Measurements from ENCODE around the gene FER.
"Not testable (repeated sequence)": the region's sequence is repeated elsewhere in the genome, so short reads cannot be mapped to it uniquely, and the experiment has no call there.

FER gene

GRCh38 chr5:109052216-109052615 lies 304.5 kb downstream of the FER start:
- DNase-seq, result not testable (repeated sequence)

- no peak for DNase-seq
Measured at GRCh38 chr5:109053995-109054417, 306.3 kb downstream of the FER start.

DNA sequence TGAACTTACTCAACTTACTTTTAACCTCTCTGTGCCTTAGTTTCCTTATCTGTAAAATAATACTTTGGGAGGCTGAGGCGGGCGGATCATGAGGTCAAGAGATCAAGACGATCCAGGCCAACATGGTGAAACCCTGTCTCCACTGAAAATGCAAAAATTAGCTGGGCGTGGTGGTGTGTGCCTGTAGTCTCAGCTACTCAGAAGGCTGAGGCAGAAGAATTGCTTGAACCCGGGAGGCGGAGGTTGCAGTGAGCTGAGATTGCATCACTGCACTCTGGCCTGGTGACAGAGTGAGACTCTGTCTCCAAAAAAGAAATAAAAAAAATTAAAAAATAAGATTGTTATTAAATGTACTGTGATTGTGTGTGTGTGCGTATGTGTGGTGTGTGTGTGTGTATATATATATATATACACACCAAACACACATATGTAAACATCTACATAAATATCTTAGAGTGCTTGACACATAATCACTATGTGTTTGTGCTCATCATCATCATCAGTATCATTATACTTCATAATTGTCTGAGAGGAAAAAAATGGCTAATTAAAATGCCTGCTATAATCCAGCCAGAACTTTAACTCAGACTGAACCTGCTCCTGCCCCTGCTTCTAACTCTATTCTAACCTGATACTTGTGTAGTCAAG lies 312.8 kb downstream of the FER start:
- DNase-seq, result no peak

- DNase-seq, result no peak
Measured at GRCh38 chr5:109062664-109063063, 315.0 kb downstream of the FER start.

GRCh38 chr5:109063223-109063622 lies 315.5 kb downstream of the FER start:
- no peak for DNase-seq

- DNase-seq, result no peak
Measured at GRCh38 chr5:109076741-109077140, 329.0 kb downstream of the FER start.

DNA sequence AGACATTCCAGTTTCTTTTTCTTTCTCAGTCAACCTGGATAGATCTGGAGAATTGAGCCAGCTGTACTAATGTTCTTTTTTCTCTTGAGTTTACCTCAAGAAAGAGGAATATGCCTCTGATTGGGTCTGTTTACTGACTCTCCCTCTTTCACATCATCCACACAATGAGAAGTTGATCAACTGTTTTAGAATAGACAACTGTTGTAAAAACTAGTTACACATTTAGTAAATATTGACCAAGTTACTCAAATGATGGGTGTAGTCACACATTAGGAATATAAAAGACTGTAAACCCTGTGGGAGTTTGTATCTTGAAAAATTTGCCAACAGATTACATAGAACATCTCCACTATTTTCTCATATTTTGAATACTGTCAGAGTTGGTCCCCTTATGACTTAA lies 330.8 kb downstream of the FER start:
- DNase-seq, result no peak

DNA sequence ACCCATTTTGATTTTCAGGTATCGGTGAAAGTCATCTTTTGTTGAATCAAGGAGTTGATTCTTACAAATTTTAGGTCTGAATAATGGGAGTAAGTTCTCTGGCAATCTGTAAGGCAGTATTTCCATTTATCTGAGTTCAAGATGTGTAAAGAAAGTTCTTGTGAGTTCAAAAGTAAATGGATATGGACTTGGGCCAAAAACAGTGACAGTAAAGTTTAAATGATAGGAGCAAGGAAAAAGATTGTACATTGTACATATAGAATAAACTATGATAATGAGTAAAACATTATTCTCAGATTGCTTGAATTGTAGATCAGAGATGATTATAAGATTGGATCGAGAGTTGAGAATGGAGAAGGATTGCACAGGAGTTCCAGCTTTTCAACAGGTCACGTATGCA lies 332.8 kb downstream of the FER start:
- no peak for DNase-seq

GRCh38 chr5:109080896-109081295 lies 333.2 kb downstream of the FER start:
- no peak for DNase-seq

DNA sequence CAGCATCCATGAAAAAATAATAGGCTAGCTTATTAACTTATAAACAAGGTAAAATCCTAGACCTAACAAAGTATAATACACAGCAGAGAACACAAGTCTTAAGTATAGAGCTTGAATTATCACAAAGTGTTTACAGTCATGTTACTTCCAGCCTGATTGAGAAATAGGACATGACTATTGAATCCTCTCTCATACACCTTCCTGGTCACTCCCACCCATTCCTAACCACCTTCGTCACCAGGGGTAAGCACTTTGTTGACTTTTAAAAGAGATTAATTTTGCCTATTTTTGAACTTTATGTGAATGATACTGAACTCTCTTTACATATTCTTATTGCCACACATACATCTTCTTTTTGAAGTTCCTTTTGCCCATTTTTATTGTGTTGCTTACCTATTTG lies 336.2 kb downstream of the FER start:
- DNase-seq, result no peak

- no peak for DNase-seq
Measured at GRCh38 chr5:109089191-109089590, 341.5 kb downstream of the FER start.

DNA sequence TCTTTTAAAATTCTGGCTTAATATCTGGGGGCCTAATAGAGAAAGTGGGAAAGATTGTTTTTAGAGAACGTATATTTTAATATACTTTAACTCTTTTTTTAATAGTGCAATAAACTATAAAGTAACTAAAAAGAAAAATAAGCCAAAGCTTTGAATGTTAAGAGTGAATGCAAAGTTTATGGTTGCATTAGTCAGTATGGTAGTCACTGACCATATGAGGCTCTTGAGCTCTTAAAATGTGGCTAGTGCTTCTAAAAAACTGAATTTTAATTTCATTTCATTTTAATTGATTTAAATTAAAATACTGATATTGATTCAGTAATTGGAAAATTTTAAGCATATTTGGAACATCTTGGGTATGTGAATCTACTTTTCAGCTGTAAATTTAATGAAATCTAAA lies 351.4 kb downstream of the FER start:
- no peak for DNase-seq

GRCh38 chr5:109100971-109101370 lies 353.3 kb downstream of the FER start:
- no peak for DNase-seq

DNA sequence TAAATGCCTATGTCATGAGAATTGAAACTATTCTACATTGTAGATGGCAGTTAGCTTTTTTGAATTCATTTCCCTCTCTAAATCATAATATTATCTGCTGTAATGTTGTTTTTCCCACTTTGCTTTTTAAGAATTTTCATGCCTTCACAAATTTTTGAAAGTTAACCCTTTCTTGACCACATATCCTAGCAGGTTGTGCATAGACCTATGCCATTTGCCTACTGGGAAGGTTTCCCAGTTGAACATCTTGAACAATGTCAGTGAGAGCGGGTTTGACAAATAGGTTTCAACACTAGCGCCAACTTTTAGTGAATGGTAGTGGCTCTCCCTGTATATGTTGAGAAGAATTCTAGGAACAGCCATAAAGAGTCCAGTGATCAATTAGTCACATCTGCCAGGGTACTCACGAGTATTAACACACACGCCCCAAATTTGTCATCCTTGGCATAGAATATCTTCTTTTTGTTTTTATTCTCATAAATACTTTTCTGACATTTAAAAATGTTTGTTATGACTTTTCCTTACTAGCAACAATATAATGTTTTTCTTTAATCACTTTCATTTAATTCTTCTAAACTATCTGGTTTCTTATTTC lies 354.5 kb downstream of the FER start:
- no peak for DNase-seq

DNA sequence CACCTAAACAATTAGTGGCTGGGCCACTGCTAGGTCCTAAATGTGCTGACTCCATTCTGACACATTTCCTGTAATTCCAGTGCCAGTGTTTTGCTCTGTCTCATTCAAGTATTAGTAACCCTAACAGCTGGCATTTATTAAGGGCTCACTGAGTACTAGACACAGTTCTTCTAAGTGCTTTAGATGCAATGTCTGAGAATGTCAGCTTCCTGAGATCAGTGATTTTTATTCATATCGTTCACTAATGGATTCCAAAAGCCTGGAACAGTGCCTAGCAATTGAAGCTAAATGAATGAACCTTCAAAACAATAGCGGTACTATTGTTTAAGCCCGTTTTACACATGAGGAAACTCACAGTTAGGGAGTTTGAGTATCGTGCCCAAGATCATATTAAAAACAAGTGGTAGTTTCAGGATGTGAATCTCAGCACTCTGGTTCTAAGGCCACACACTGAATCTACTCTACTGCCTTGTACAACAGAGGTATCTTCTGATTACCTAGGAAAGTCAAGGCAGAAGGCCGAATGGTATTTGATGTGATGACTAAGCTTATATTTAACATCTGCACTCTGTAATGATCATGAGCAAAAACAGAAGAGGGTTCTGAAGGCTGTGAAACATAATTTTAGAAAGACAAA lies 358.1 kb downstream of the FER start:
- DNase-seq, result no peak

DNA sequence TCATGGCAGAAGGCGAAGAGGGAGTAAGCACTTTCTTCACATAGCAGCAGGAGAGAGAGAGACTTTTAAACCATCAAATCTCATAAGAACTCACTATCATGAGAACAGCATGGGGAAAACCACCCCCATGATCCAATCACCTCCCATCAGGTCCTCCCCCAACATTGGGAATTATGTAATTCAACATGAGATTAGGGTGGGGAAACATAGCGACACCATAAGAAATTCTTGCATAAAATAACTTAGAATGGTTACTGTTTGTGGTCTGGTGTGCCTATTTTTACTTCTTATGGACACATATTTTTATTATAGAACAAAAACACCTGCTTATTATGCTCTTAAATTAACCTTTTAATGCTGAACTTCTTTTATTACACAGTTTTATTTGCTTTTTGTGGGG lies 364.0 kb downstream of the FER start:
- no peak for DNase-seq

GRCh38 chr5:109113608-109114007 lies 365.9 kb downstream of the FER start:
- DNase-seq, result no peak

DNA sequence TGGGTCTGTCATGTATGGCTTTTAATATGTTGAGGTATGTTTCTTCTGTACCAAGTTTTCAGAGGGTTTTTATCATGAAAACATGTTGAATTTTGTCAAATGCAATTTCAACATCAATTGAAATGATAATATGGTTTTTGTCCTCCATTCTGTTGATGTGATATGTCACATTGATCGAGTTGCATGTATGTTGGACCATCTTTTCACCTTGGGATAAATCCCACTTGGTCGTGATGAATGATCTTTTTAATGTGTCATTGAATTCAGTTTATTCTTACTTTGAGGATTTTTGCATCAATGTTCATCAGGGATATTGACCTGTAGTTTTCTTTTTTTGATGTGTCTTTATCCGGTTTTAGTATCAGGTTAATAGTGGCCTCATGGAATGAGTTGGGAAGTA lies 373.5 kb downstream of the FER start:
- no peak for DNase-seq

- DNase-seq, result no peak
Measured at GRCh38 chr5:109125755-109126429, 378.2 kb downstream of the FER start.

- DNase-seq, result no peak
Measured at GRCh38 chr5:109126481-109126880, 378.8 kb downstream of the FER start.

GRCh38 chr5:109136906-109137305 lies 389.2 kb downstream of the FER start:
- no peak for DNase-seq

DNA sequence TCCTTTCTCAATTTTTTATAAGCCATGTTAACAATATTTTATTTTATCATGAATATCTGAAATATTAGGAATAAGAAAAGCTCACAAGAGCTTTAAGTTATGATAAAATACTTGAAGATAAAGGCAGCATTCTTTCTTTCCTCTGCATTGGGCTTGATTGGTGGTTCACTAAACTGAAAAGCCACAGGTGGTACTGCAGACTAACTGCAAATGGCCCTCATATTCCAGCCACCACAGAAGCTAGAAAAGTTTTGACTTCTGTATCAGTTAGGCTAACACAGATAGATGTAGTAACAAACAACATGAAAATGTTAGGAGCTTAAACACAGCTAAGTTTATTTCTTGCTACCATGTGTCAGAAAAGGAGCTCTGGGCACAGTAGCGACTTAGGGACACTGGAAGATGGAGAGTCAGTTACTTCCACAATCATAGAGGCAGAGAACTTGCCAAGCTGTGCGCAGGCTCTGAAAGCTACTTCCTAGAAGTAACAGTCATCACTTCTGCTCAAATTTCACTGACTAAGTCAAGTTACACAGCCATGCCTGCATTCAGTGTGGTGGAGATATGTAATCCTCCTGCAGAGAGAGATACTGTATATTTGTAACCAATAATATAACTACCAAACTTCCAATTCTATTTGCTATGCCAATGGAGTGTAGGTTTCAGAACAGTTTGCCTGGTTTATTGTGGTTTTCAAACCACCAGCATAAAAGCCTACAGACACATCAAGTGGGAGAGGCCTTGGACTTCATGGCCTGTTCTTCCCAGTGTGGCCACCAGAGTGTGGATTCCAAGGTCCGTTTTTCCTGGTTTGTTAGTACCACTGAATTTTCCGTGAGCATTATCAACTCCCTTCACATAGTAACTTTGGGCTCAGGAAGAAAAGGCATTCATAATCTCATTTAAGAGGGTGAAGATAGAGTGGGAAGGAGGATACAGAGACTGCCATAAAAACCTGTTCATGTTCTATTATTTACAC lies 393.8 kb downstream of the FER start:
- no peak for DNase-seq

DNA sequence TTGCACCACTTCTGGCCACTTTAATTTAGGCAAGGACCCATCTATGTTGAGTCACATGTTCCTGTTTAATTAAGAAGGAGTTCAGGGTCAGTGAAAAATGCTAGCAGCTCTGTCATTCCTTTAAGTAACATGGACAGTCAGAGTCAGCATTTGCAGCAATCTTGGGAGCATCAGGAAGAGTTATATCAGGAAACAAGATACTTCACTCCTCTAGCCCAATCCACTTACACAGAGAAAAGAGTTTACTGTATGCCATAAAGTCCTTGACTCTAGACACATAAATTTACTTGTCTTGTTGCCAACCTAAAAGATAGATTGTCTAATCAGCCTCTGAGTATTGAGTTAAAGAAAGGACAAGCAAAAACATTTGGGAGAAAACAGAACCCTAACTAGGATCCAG lies 395.3 kb downstream of the FER start:
- no peak for DNase-seq

Data from activated CD4-positive, alpha-beta T cell treated with anti-CD3 and anti-CD28 coated beads, Interleukin-2, amount 50 U/mL, for 16 hours (primary cell).